ENCODE measurements around the gene TEX19. TPM values are rescaled to one million over a fixed set of nuclear protein-coding genes. Genes with fewer than 3 reads are reported as not detected.
A peak's percentile ranks its signal among the peaks of the same experiment; 100 is the strongest.

TEX19 gene
- total and polyA plus RNA-seq, 10 of the 15 experiments (the other 5 are each of a cell fraction or from before 2014, with no cell fraction given): 0.03 to 0.32 (median 0.13) TPM; not detected in 3

- TF ChIP-seq, protein P1, sequence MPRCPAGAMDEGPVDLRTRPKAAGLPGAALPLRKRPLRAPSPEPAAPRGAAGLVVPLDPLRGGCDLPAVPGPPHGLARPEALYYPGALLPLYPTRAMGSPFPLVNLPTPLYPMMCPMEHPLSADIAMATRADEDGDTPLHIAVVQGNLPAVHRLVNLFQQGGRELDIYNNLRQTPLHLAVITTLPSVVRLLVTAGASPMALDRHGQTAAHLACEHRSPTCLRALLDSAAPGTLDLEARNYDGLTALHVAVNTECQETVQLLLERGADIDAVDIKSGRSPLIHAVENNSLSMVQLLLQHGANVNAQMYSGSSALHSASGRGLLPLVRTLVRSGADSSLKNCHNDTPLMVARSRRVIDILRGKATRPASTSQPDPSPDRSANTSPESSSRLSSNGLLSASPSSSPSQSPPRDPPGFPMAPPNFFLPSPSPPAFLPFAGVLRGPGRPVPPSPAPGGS (IDR thresholded peaks at IDR 0.05; ENCODE audit: borderline replicate concordance, insufficient read depth, low read depth, low read length, poor library complexity, severe bottlenecking): no peak
- TF ChIP-seq SMAD1 (IDR thresholded peaks at IDR 0.05; ENCODE audit: low read depth, partially characterized antibody) (no peak), SMC3 (IDR thresholded peaks at IDR 0.05; ENCODE audit: borderline replicate concordance, low read length) (peak; percentile 97), ZNF592 (IDR thresholded peaks at IDR 0.05) (peak; percentile 22; the same call in 1 of the 2 replicates), HCFC1 (IDR thresholded peaks at IDR 0.05; ENCODE audit: low read length) (no peak), BCL11A (IDR thresholded peaks at IDR 0.05; ENCODE audit: low read depth, low read length) (no peak), EZH2 (IDR thresholded peaks at IDR 0.05; ENCODE audit: borderline replicate concordance, control insufficient read depth, low read depth, low read length) (no peak), RAD51 (IDR thresholded peaks at IDR 0.05) (no peak), NFIC (IDR thresholded peaks at IDR 0.05; ENCODE audit: low read depth, low read length) (no peak)
These were observed 7.1 kb upstream of the TEX19 start (continued) for GRCh38 chr17:82351713-82352488.
